GM20000 (cell line): Measurements from ENCODE around the gene CD40.

ENCODE experiments used
- DNase-seq: peaks from one replicate; pipeline ENCODE4 v3.0.0; 2012; ENCODE audit warnings: low spot score
- CTCF ChIP-seq: IDR thresholded peaks from 2 replicates; pipeline ENCODE4 v1.5.1; 2012; ENCODE audit warnings: mild to moderate bottlenecking, control low read depth; ENCODE audit errors: extremely low read depth, missing control alignments

The CD40 gene

GRCh38 chr20:46171909-46172308 is 53.8 kb downstream of the CD40 start:
- TF ChIP-seq CTCF: no peak
- no peak for DNase-seq

- no peak for DNase-seq
- no peak for TF ChIP-seq CTCF
These were observed 54.3 kb downstream of the CD40 start for GRCh38 chr20:46172455-46172854.

- TF ChIP-seq CTCF: no peak
- DNase-seq: no peak
These were observed 54.9 kb downstream of the CD40 start for GRCh38 chr20:46172961-46173536.

GRCh38 chr20:46173652-46174468 is 55.7 kb downstream of the CD40 start:
- DNase-seq: no peak
- TF ChIP-seq CTCF: no peak

- peak; percentile 89 for TF ChIP-seq CTCF
- peak; percentile 96 for DNase-seq
These were observed 56.5 kb downstream of the CD40 start for GRCh38 chr20:46174469-46175126.

GRCh38 chr20:46175127-46175494 is 57.0 kb downstream of the CD40 start:
- DNase-seq: no peak
- TF ChIP-seq CTCF: no peak

GRCh38 chr20:46176739-46177378 is 58.7 kb downstream of the CD40 start:
- no peak for TF ChIP-seq CTCF
- no peak for DNase-seq
